ENCODE results near the gene TRANK1.

Gene TRANK1

DNA sequence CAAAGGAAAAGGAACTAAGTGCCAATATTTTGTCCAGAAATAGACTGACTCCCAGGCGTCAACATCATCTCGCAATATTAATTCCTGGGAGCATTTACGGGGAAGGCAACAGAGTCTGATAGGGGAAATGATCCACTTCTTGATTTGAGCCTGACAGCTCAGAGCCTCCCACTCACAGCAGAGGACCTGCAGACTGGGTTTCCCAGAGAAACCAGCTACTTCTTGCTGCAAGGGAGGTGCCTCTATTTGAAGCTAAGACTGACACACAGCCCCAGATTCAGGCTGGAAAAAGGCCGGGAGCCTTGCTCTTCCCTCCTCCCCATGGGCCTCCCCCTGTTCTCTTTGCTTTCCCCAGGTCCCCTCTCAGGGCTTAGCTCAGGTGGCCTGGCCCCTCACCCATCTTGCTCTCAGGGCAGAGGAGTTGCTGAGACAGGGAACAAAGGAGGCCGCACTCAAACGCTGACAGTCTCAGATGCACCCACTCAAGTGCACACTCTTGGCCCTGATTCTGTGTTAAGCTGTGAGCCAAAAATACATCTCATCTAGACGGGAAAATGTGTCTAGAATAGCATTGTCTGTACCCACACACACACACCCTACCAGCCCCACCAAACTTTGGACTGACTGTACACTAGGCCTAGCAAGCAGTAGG, 130.7 kb downstream of the TRANK1 start:
- Histone ChIP-seq H3K9me2 (replicated peaks; ENCODE audit: control insufficient read depth, low read length) (no peaks in the 10 kb centered on the region), H3K27me3 (ENCODE audit: control insufficient read depth, low read length) (no peaks in the 10 kb centered on the region), H3K9me3 (ENCODE audit: control insufficient read depth, insufficient read depth, low read length) (no peaks in the 10 kb centered on the region), H3F3A (ENCODE audit: control insufficient read depth, insufficient read depth) (no peaks in the 10 kb centered on the region), H4K20me1 (ENCODE audit: control insufficient read depth, insufficient read depth, low read depth, low read length) (no peaks in the 10 kb centered on the region), H3K79me2 (ENCODE audit: control insufficient read depth, low read length) (no peaks in the 10 kb centered on the region), H3K4me3 (ENCODE audit: low read length) (no peak overlapping the region), H3K4me1 (ENCODE audit: control insufficient read depth, low read length) (peaks cover 9% of the 10 kb centered on the region), H3K27ac (ENCODE audit: low read depth, low read length) (no peak overlapping the region), H3K4me2 (ENCODE audit: low read length) (no peak overlapping the region), H3K36me3 (ENCODE audit: control insufficient read depth, low read length) (no peaks in the 10 kb centered on the region)
- TF ChIP-seq, protein P1, sequence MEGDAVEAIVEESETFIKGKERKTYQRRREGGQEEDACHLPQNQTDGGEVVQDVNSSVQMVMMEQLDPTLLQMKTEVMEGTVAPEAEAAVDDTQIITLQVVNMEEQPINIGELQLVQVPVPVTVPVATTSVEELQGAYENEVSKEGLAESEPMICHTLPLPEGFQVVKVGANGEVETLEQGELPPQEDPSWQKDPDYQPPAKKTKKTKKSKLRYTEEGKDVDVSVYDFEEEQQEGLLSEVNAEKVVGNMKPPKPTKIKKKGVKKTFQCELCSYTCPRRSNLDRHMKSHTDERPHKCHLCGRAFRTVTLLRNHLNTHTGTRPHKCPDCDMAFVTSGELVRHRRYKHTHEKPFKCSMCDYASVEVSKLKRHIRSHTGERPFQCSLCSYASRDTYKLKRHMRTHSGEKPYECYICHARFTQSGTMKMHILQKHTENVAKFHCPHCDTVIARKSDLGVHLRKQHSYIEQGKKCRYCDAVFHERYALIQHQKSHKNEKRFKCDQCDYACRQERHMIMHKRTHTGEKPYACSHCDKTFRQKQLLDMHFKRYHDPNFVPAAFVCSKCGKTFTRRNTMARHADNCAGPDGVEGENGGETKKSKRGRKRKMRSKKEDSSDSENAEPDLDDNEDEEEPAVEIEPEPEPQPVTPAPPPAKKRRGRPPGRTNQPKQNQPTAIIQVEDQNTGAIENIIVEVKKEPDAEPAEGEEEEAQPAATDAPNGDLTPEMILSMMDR (IDR thresholded peaks at IDR 0.05; ENCODE audit: low read depth, low read length, poor library complexity, severe bottlenecking): no peak
- no peak for TF ChIP-seq EZH2phosphoT487 (IDR thresholded peaks at IDR 0.05; ENCODE audit: borderline replicate concordance, low read length)

DNA sequence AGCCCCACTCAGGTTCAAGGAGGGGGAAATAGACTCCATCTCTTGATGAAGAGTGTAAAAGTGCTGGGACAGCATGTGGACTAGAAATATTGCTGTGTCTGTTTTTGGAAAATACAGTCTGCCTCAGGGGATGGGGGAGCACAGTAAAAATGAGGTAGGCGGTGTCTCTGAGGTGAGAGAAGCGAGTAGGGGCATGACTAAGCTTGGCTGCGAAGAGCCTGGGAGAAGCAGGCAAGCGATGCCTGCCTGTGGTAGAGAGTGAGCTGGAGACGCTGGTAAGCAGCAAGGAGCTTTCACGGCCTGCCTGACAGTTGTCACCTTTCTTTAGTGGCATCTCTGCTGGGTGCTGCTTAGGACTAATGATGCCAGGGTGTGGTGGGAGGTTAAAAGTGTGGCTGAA, 131.5 kb downstream of the TRANK1 start:
- peaks cover 9% of the 10 kb centered on the region for H3K4me1 ChIP-seq (ENCODE audit: control insufficient read depth, low read length)
- H3F3A ChIP-seq (ENCODE audit: control insufficient read depth, insufficient read depth): no peaks in the 10 kb centered on the region
- no peak overlapping the region for H3K4me3 ChIP-seq (ENCODE audit: low read length)
- H3K9me2 ChIP-seq (replicated peaks; ENCODE audit: control insufficient read depth, low read length): no peaks in the 10 kb centered on the region
- no peaks in the 10 kb centered on the region for H3K79me2 ChIP-seq (ENCODE audit: control insufficient read depth, low read length)
- H3K36me3 ChIP-seq (ENCODE audit: control insufficient read depth, low read length): no peaks in the 10 kb centered on the region
- TF ChIP-seq, protein P1 (IDR thresholded peaks at IDR 0.05; ENCODE audit: low read depth, low read length, poor library complexity, severe bottlenecking): no peak
- TF ChIP-seq EZH2phosphoT487 (IDR thresholded peaks at IDR 0.05; ENCODE audit: borderline replicate concordance, low read length): no peak
- no peaks in the 10 kb centered on the region for H3K27me3 ChIP-seq (ENCODE audit: control insufficient read depth, low read length)
- H3K4me2 ChIP-seq (ENCODE audit: low read length): no peak overlapping the region
- no peaks in the 10 kb centered on the region for H4K20me1 ChIP-seq (ENCODE audit: control insufficient read depth, insufficient read depth, low read depth, low read length)
- no peaks in the 10 kb centered on the region for H3K9me3 ChIP-seq (ENCODE audit: control insufficient read depth, insufficient read depth, low read length)
- H3K27ac ChIP-seq (ENCODE audit: low read depth, low read length): no peak overlapping the region

DNA sequence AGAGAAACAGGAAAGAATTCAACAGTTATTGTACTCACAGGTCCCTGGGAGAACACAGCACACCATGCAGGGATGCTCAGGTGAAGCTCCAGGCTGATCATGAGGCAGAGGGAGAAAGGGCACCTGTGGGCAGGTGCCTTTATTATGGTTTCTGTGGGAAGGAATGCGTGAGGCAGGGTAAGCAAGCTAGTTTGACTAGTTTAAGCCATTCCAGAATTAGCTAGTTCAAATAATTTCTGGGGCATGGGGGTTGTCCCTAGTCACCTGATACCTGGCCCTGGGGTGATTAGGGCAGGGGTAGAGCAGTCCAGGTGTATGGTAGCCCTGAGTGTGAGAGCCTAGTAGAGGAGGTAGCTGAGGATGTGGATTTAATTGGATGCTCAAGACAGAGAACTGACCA, 132.6 kb downstream of the TRANK1 start:
- H3K4me2 ChIP-seq (ENCODE audit: low read length): 0 out of 2 replicates have a peak overlapping the region, but pooled peaks have one; percentile 4
- TF ChIP-seq, protein P1 (IDR thresholded peaks at IDR 0.05; ENCODE audit: low read depth, low read length, poor library complexity, severe bottlenecking): no peak
- TF ChIP-seq EZH2phosphoT487 (IDR thresholded peaks at IDR 0.05; ENCODE audit: borderline replicate concordance, low read length): no peak
- H3K27ac ChIP-seq (ENCODE audit: low read depth, low read length): no peak overlapping the region
- no peak overlapping the region for H3K4me3 ChIP-seq (ENCODE audit: low read length)
- H3K9me2 ChIP-seq (replicated peaks; ENCODE audit: control insufficient read depth, low read length): no peaks in the 10 kb centered on the region
- no peaks in the 10 kb centered on the region for H3K27me3 ChIP-seq (ENCODE audit: control insufficient read depth, low read length)
- no peaks in the 10 kb centered on the region for H3K36me3 ChIP-seq (ENCODE audit: control insufficient read depth, low read length)
- no peaks in the 10 kb centered on the region for H3F3A ChIP-seq (ENCODE audit: control insufficient read depth, insufficient read depth)
- no peaks in the 10 kb centered on the region for H3K9me3 ChIP-seq (ENCODE audit: control insufficient read depth, insufficient read depth, low read length)
- peaks cover 9% of the 10 kb centered on the region for H3K4me1 ChIP-seq (ENCODE audit: control insufficient read depth, low read length)
- H3K79me2 ChIP-seq (ENCODE audit: control insufficient read depth, low read length): no peaks in the 10 kb centered on the region
- no peaks in the 10 kb centered on the region for H4K20me1 ChIP-seq (ENCODE audit: control insufficient read depth, insufficient read depth, low read depth, low read length)
